ENCODE results near the gene NEU1. TPM values are rescaled to one million over a fixed set of nuclear protein-coding genes. Genes with fewer than 3 reads are reported as not detected.
A peak's percentile ranks its signal among the peaks of the same experiment; 100 is the strongest.
"Not testable (repeated sequence)": the region's sequence is repeated elsewhere in the genome, so short reads cannot be mapped to it uniquely, and the experiment has no call there.

NEU1 gene
- polyA plus RNA-seq, 1 donor from 2014 or later: 25.0 TPM

GRCh38 chr6:31871046-31871659 lies 8.5 kb upstream of the NEU1 start:
- Mint-ChIP-seq H3K9me3 (no peaks in the 10 kb centered on the region), H3K4me3 (no peak overlapping the region), H3K4me1 (peaks cover 0 to 3% (median 0%) of the 10 kb centered on the region in 3 donors), H3K36me3 (no peaks in the 10 kb centered on the region), H3K27me3 (peaks cover 9% of the 10 kb centered on the region), H3K27ac (no peak overlapping the region)

- Mint-ChIP-seq H3K4me1 (peaks cover 0 to 3% (median 0%) of the 10 kb centered on the region in 3 donors), H3K9me3 (no peaks in the 10 kb centered on the region), H3K36me3 (no peaks in the 10 kb centered on the region), H3K27ac (no peak overlapping the region), H3K4me3 (no peak overlapping the region), H3K27me3 (peaks cover 8% of the 10 kb centered on the region)
These were observed 7.8 kb upstream of the NEU1 start for GRCh38 chr6:31870385-31870921.

- no peak overlapping the region for H3K27ac Mint-ChIP-seq
- no peak overlapping the region for H3K4me3 Mint-ChIP-seq
- H3K9me3 Mint-ChIP-seq: no peaks in the 10 kb centered on the region
These were observed 6.7 kb upstream of the NEU1 start for GRCh38 chr6:31869343-31869742.

GRCh38 chr6:31868658-31868971 lies 6.0 kb upstream of the NEU1 start:
- not testable (repeated sequence) for H3K4me1 Mint-ChIP-seq, H3K27me3 Mint-ChIP-seq, H3K36me3 Mint-ChIP-seq, H3K9me3 Mint-ChIP-seq, H3K4me3 Mint-ChIP-seq
- peak overlapping the region in 1 of 3 donors; percentile 42 for H3K27ac Mint-ChIP-seq

More at GRCh38 chr6:31869343-31869742, 6.7 kb upstream of the NEU1 start:
- Mint-ChIP-seq H3K36me3 (no peaks in the 10 kb centered on the region), H3K27me3 (peaks cover 8% of the 10 kb centered on the region), H3K4me1 (peaks cover 0 to 3% (median 0%) of the 10 kb centered on the region in 3 donors)

- H3K4me3 Mint-ChIP-seq: no peak overlapping the region
- no peaks in the 10 kb centered on the region for H3K36me3 Mint-ChIP-seq
- no peaks in the 10 kb centered on the region for H3K9me3 Mint-ChIP-seq
- H3K27ac Mint-ChIP-seq: peak overlapping the region in 1 of 3 donors; percentile 31
- H3K4me1 Mint-ChIP-seq: peaks cover 13 to 17% (median 14%) of the 10 kb centered on the region in 3 donors
- H3K27me3 Mint-ChIP-seq: no peaks in the 10 kb centered on the region
These were observed 2.8 kb upstream of the NEU1 start for GRCh38 chr6:31865205-31866118.

- H3K36me3 Mint-ChIP-seq: peaks cover 2% of the 10 kb centered on the region
- H3K9me3 Mint-ChIP-seq: no peaks in the 10 kb centered on the region
- H3K27ac Mint-ChIP-seq: no peak overlapping the region
- H3K27me3 Mint-ChIP-seq: no peaks in the 10 kb centered on the region
- H3K4me3 Mint-ChIP-seq: no peak overlapping the region
- H3K4me1 Mint-ChIP-seq: peaks cover 13 to 17% (median 14%) of the 10 kb centered on the region in 3 donors
These were observed 2.2 kb upstream of the NEU1 start for GRCh38 chr6:31864818-31865204.

GRCh38 chr6:31864123-31864562 lies 1.5 kb upstream of the NEU1 start:
- H3K9me3 Mint-ChIP-seq, H3K27me3 Mint-ChIP-seq, H3K36me3 Mint-ChIP-seq: not testable (repeated sequence)
- Mint-ChIP-seq H3K27ac (peak overlapping the region; percentile 85 to 97 (median 96)), H3K4me3 (peak overlapping the region; percentile 85 to 98 (median 95)), H3K4me1 (peaks cover 13 to 17% (median 14%) of the 10 kb centered on the region in 3 donors)

GRCh38 chr6:31861919-31862343 lies 690 bp downstream of the NEU1 start:
- Mint-ChIP-seq H3K27ac (peak overlapping the region; percentile 85 to 97 (median 96)), H3K4me1 (peaks cover 13 to 17% (median 14%) of the 10 kb centered on the region in 3 donors)

GRCh38 chr6:31861150-31861549 lies 1.5 kb downstream of the NEU1 start:
- peak overlapping the region in 1 of 3 donors; percentile 85 for H3K27ac Mint-ChIP-seq
- peaks cover 13 to 17% (median 14%) of the 10 kb centered on the region in 3 donors for H3K4me1 Mint-ChIP-seq
- H3K36me3 Mint-ChIP-seq: peaks cover 5% of the 10 kb centered on the region
- no peaks in the 10 kb centered on the region for H3K27me3 Mint-ChIP-seq
- H3K4me3 Mint-ChIP-seq: peak overlapping the region in 2 of 4 donors; percentile 85 to 95
- no peaks in the 10 kb centered on the region for H3K9me3 Mint-ChIP-seq

More at GRCh38 chr6:31861919-31862343, 690 bp downstream of the NEU1 start:
- no peaks in the 10 kb centered on the region for H3K9me3 Mint-ChIP-seq
- H3K4me3 Mint-ChIP-seq: peak overlapping the region; percentile 85 to 98 (median 95)
- H3K36me3 Mint-ChIP-seq: peaks cover 5% of the 10 kb centered on the region
- H3K27me3 Mint-ChIP-seq: no peaks in the 10 kb centered on the region

GRCh38 chr6:31860349-31860748 lies 2.3 kb downstream of the NEU1 start:
- H3K36me3 Mint-ChIP-seq: peaks cover 5% of the 10 kb centered on the region
- no peaks in the 10 kb centered on the region for H3K9me3 Mint-ChIP-seq
- H3K27ac Mint-ChIP-seq: peak overlapping the region in 2 of 3 donors; percentile 40 to 68
- H3K4me1 Mint-ChIP-seq: peaks cover 13 to 17% (median 14%) of the 10 kb centered on the region in 3 donors
- H3K27me3 Mint-ChIP-seq: no peaks in the 10 kb centered on the region
- H3K4me3 Mint-ChIP-seq: peak overlapping the region in 2 of 4 donors; percentile 49 to 71

- Mint-ChIP-seq H3K27me3 (no peaks in the 10 kb centered on the region), H3K4me3 (peak overlapping the region in 2 of 4 donors; percentile 49 to 71), H3K36me3 (peaks cover 5% of the 10 kb centered on the region), H3K4me1 (peaks cover 13 to 17% (median 14%) of the 10 kb centered on the region in 3 donors), H3K27ac (peak overlapping the region in 2 of 3 donors; percentile 40 to 68), H3K9me3 (no peaks in the 10 kb centered on the region)
These were observed 2.7 kb downstream of the NEU1 start for GRCh38 chr6:31859923-31860322.

GRCh38 chr6:31858707-31859106 lies 3.9 kb downstream of the NEU1 start:
- Mint-ChIP-seq H3K9me3 (no peaks in the 10 kb centered on the region), H3K4me3 (peak overlapping the region in 1 of 4 donors; percentile 50), H3K27me3 (no peaks in the 10 kb centered on the region)

GRCh38 chr6:31857774-31858173 lies 4.8 kb downstream of the NEU1 start:
- H3K4me3 Mint-ChIP-seq, H3K36me3 Mint-ChIP-seq, H3K27me3 Mint-ChIP-seq, H3K27ac Mint-ChIP-seq, H3K9me3 Mint-ChIP-seq: not testable (repeated sequence)
- peaks cover 6 to 13% (median 6%) of the 10 kb centered on the region in 3 donors for H3K4me1 Mint-ChIP-seq

More at GRCh38 chr6:31858707-31859106, 3.9 kb downstream of the NEU1 start:
- H3K27ac Mint-ChIP-seq: no peak overlapping the region
- peaks cover 5% of the 10 kb centered on the region for H3K36me3 Mint-ChIP-seq
- peaks cover 10 to 16% (median 11%) of the 10 kb centered on the region in 3 donors for H3K4me1 Mint-ChIP-seq

- not testable (repeated sequence) for H3K4me3 Mint-ChIP-seq, H3K9me3 Mint-ChIP-seq, H3K36me3 Mint-ChIP-seq, H3K27ac Mint-ChIP-seq, H3K27me3 Mint-ChIP-seq, H3K4me1 Mint-ChIP-seq
These were observed 10.5 kb downstream of the NEU1 start for GRCh38 chr6:31851980-31852718.

- H3K27me3 Mint-ChIP-seq: no peaks in the 10 kb centered on the region
- no peaks in the 10 kb centered on the region for H3K4me1 Mint-ChIP-seq
- H3K36me3 Mint-ChIP-seq: peaks cover 5% of the 10 kb centered on the region
- no peaks in the 10 kb centered on the region for H3K9me3 Mint-ChIP-seq
- H3K4me3 Mint-ChIP-seq: no peak overlapping the region
- H3K27ac Mint-ChIP-seq: no peak overlapping the region
These were observed 11.2 kb downstream of the NEU1 start for GRCh38 chr6:31851485-31851832.
